H1 (cell line): Measurements from ENCODE around the gene CSKMT. TPM values are rescaled to one million over a fixed set of nuclear protein-coding genes. Genes with fewer than 3 reads are reported as not detected.
A peak's percentile ranks its signal among the peaks of the same experiment; 100 is the strongest.

Experiments used
- CTCF ChIA-PET: fragments of 300-600 bp; sonication (Branson Sonifier 250); formaldehyde crosslinking; loops from one replicate; lab custom pipeline; 2021; ENCODE audit not compliant: partially characterized antibody; lab: Charles Lee
- POLR2A ChIA-PET: fragments of 300-600 bp; sonication (Branson Sonifier 250); formaldehyde crosslinking; loops from one replicate; lab custom pipeline; 2021; ENCODE audit warnings: inconsistent platforms; ENCODE audit not compliant: partially characterized antibody; lab: Charles Lee
- DNase-seq, 2 experiments: peaks; one replicate each; pipeline versions ENCODE4 v3.0.0 to v3.0.0-alpha.2; 2010 to 2022; ENCODE audit warnings: low spot score in 2 of 2, low read depth in 1 of 2, mixed read lengths in 1 of 2
- FAIRE-seq: peaks from 2 replicates; lab custom pipeline; 2011; peaks lifted over from hg19 to GRCh38; lab: Jason Lieb, UNC
- H2AFZ ChIP-seq: 2 replicates; pipeline ENCODE4 v1.8.1; 2012; ENCODE audit warnings: low read length, inconsistent platforms
- H2AK5ac ChIP-seq: 2 replicates; pipeline ENCODE4 v1.6.1; 2013; ENCODE audit warnings: low read depth, low read length
- H2BK120ac ChIP-seq: replicated peaks from 2 replicates; pipeline ENCODE3; 2013; ENCODE audit warnings: low read depth, low read length, inconsistent platforms
- H2BK12ac ChIP-seq: 2 replicates; pipeline ENCODE4 v1.6.1; 2013; ENCODE audit warnings: low read depth, low read length
- H2BK15ac ChIP-seq: 2 replicates; pipeline ENCODE4 v1.6.1; 2013; ENCODE audit warnings: low read length
- H2BK20ac ChIP-seq: 2 replicates; pipeline ENCODE4 v1.6.1; 2013; ENCODE audit warnings: low read length
- H2BK5ac ChIP-seq: 2 replicates; pipeline ENCODE4 v1.6.1; 2013; ENCODE audit warnings: low read depth, low read length
- H3K14ac ChIP-seq: 2 replicates; pipeline ENCODE4 v1.6.1; 2013; ENCODE audit warnings: inconsistent platforms; ENCODE audit not compliant: insufficient read length
- H3K18ac ChIP-seq: 2 replicates; pipeline ENCODE4 v1.6.1; 2013; ENCODE audit warnings: low read length; ENCODE audit errors: extremely low read depth
- H3K23ac ChIP-seq: 2 replicates; pipeline ENCODE4 v1.6.1; 2013; ENCODE audit warnings: inconsistent platforms; ENCODE audit not compliant: insufficient read length
- H3K23me2 ChIP-seq: 2 replicates; pipeline ENCODE4 v1.6.1; 2013; ENCODE audit warnings: low read depth, low read length
- H3K27ac ChIP-seq: 2 replicates; pipeline ENCODE4 v1.6.1; 2011; ENCODE audit warnings: low read depth, low read length, inconsistent platforms
- H3K27me3 ChIP-seq, 4 experiments: replicated peaks in 1 of 4; 1 replicate in 1 of 4; 2 replicates in 3 of 4; pipeline versions ENCODE4 v1.6.1 to v1.8.1; 2011 to 2013; ENCODE audit warnings: low read length in 3 of 4, mild to moderate bottlenecking in 3 of 4, inconsistent platforms in 2 of 4, mixed read lengths in 2 of 4, moderate library complexity in 1 of 4; ENCODE audit not compliant: control insufficient read depth in 3 of 4, insufficient read depth in 3 of 4; ENCODE audit errors: extremely low read depth in 1 of 4
- H3K36me3 ChIP-seq, 4 experiments: 2 replicates each; pipeline versions ENCODE4 v1.6.1 to v1.8.1; 2011 to 2013; ENCODE audit warnings: mild to moderate bottlenecking in 4 of 4, low read length in 3 of 4, moderate library complexity in 2 of 4, control low read depth in 1 of 4, inconsistent platforms in 1 of 4; ENCODE audit not compliant: insufficient read depth in 4 of 4, control insufficient read depth in 2 of 4
- H3K4ac ChIP-seq: replicated peaks from 2 replicates; pipeline ENCODE3; 2013; ENCODE audit warnings: low read length, low read depth, mixed read lengths, inconsistent platforms; ENCODE audit not compliant: insufficient read length
- H3K4me1 ChIP-seq, 4 experiments: replicated peaks in 1 of 4; 1 replicate in 1 of 4; 2 replicates in 3 of 4; pipeline versions ENCODE4 v1.6.1 to v1.8.1; 2011 to 2013; ENCODE audit warnings: low read length in 3 of 4, inconsistent platforms in 2 of 4, mixed read lengths in 1 of 4; ENCODE audit not compliant: insufficient read depth in 4 of 4, control insufficient read depth in 3 of 4
- H3K4me2 ChIP-seq, 2 experiments: 2 replicates each; pipeline versions ENCODE4 v1.6.1 to v1.8.1; 2011 to 2013; ENCODE audit warnings: low read depth in 2 of 2, low read length in 2 of 2, control low read depth in 1 of 2, inconsistent platforms in 1 of 2, mild to moderate bottlenecking in 1 of 2; ENCODE audit not compliant: insufficient read depth in 1 of 2
- H3K4me3 ChIP-seq, 4 experiments: fragments of 200-600, 300-600 bp in 1 of 4; sonication (generic), shearing (Covaris generic), sonication (Bioruptor Twin) in 1 of 4; 2 replicates each; pipeline versions ENCODE4 v1.5.1 to v1.8.1; 2011 to 2016; ENCODE audit warnings: low read length in 4 of 4, low read depth in 3 of 4, control low read depth in 2 of 4, inconsistent platforms in 2 of 4, mild to moderate bottlenecking in 2 of 4, mixed read lengths in 1 of 4, moderate library complexity in 1 of 4; ENCODE audit not compliant: insufficient read depth in 2 of 4; ENCODE audit errors: extremely low read depth in 1 of 4
- H3K56ac ChIP-seq: replicated peaks from 2 replicates; pipeline ENCODE3; 2013; ENCODE audit warnings: low read depth, mild to moderate bottlenecking, mixed read lengths, low read length, inconsistent platforms; ENCODE audit not compliant: insufficient read length
- H3K79me1 ChIP-seq: 2 replicates; pipeline ENCODE4 v1.6.1; 2013; ENCODE audit warnings: low read depth, low read length, control low read depth
- H3K79me2 ChIP-seq, 2 experiments: 2 replicates each; pipeline versions ENCODE4 v1.6.1 to v1.8.1; 2012 to 2013; ENCODE audit warnings: low read length in 2 of 2, mild to moderate bottlenecking in 2 of 2, inconsistent platforms in 1 of 2; ENCODE audit not compliant: insufficient read depth in 2 of 2, control insufficient read depth in 1 of 2
- H3K9ac ChIP-seq, 4 experiments: replicated peaks in 1 of 4; 1 replicate in 1 of 4; 2 replicates in 3 of 4; pipeline versions ENCODE4 v1.6.1 to v1.8.1; 2011 to 2013; ENCODE audit warnings: low read depth in 3 of 4, low read length in 3 of 4, control low read depth in 2 of 4, mild to moderate bottlenecking in 2 of 4, moderate library complexity in 2 of 4, inconsistent platforms in 1 of 4; ENCODE audit errors: extremely low read depth in 1 of 4
- H3K9me3 ChIP-seq, 2 experiments: 2 replicates each; pipeline versions ENCODE4 v1.6.1 to v1.8.1; 2012 to 2013; ENCODE audit warnings: mild to moderate bottlenecking in 2 of 2, moderate library complexity in 2 of 2, control low read depth in 1 of 2, inconsistent platforms in 1 of 2, low read depth in 1 of 2, low read length in 1 of 2, mixed read lengths in 1 of 2; ENCODE audit not compliant: insufficient read depth in 2 of 2
- H4K20me1 ChIP-seq, 2 experiments: replicated peaks in 1 of 2; 2 replicates each; pipeline versions ENCODE3 to v1.8.1; 2011 to 2013; ENCODE audit warnings: inconsistent platforms in 2 of 2, low read length in 2 of 2, mild to moderate bottlenecking in 1 of 2; ENCODE audit not compliant: insufficient read depth in 2 of 2, control insufficient read depth in 1 of 2
- H4K5ac ChIP-seq: 2 replicates; pipeline ENCODE4 v1.6.1; 2013; ENCODE audit warnings: low read length, low read depth, mixed read lengths, inconsistent platforms; ENCODE audit not compliant: insufficient read length
- H4K8ac ChIP-seq: 2 replicates; pipeline ENCODE4 v1.8.0; 2013; ENCODE audit warnings: mild to moderate bottlenecking, moderate library complexity, low read length, inconsistent platforms; ENCODE audit not compliant: insufficient read depth; ENCODE audit errors: extremely low read depth
- H4K91ac ChIP-seq: replicated peaks from 2 replicates; pipeline ENCODE3; 2013; ENCODE audit warnings: low read length, mixed read lengths, inconsistent platforms; ENCODE audit not compliant: insufficient read length
- CHD2 ChIP-seq: IDR thresholded peaks from 2 replicates; pipeline ENCODE4 v1.6.1; 2012; ENCODE audit warnings: low read length, improper control_type of control experiment
- EP300 ChIP-seq, 2 experiments: IDR thresholded peaks; 1 replicate in 1 of 2; 2 replicates in 1 of 2; pipeline ENCODE4 v1.6.1; 2011 to 2012; ENCODE audit warnings: low read depth in 2 of 2, low read length in 2 of 2, mild to moderate bottlenecking in 2 of 2, borderline replicate concordance in 1 of 2, inconsistent platforms in 1 of 2, moderate library complexity in 1 of 2
- KDM5A ChIP-seq: fragments of 200-600 bp; IDR thresholded peaks from 2 replicates; pipeline ENCODE4 v1.7.1; 2012; ENCODE audit warnings: mild to moderate bottlenecking, low read length, inconsistent platforms, mixed read lengths
- RAD21 ChIP-seq, 2 experiments: IDR thresholded peaks in 1 of 2; conservative IDR thresholded peaks in 1 of 2; 2 replicates each; pipeline ENCODE4 v1.6.1; 2011; ENCODE audit warnings: low read depth in 2 of 2, low read length in 2 of 2, improper control_type of control experiment in 1 of 2, inconsistent platforms in 1 of 2, mild to moderate bottlenecking in 1 of 2, moderate library complexity in 1 of 2
- WGBS, 2 experiments: shearing (Covaris generic) in 1 of 2; methylation state at CpG; one replicate each; pipeline versions ENCODE4 v1.1.6 to v1.1.7; 2013 to 2015; ENCODE audit warnings: low lambda C conversion rate in 2 of 2, mixed read lengths in 2 of 2, inconsistent platforms in 1 of 2, low coverage in 1 of 2, missing lambda C conversion rate in 1 of 2; ENCODE audit not compliant: insufficient replicate concordance in 2 of 2, insufficient coverage in 1 of 2, insufficient read length in 1 of 2; ENCODE audit errors: extremely low coverage in 1 of 2, missing lambda C conversion rate in 1 of 2; 5-methylcytosine and 5-hydroxymethylcytosine counted together
- polyA plus RNA-seq, 7 experiments: library from polyadenylated mRNA; depleted of rRNA in 3 of 7; stranded (reverse) in 5 of 7; unstranded in 2 of 7; fragments of >200 nt in 5 of 7; fragments of 200-250 nt in 2 of 7; gene quantifications; 1 replicate in 5 of 7; 2 replicates in 1 of 7; 4 replicates in 1 of 7; pipeline versions ENCODE4 v1.2.1 to v1.2.3, GENCODE V29; 2011 to 2013; ENCODE audit warnings: missing spikeins in 2 of 7, mixed read lengths in 2 of 7
- total RNA-seq: library from RNA; stranded (reverse); fragmentation: NEBNext Ultra II Directional; extraction: Animal tissue kit (Norgen Biotek cat#: 25700); gene quantifications from 2 replicates; pipeline ENCODE4 v1.2.1, GENCODE V29; 2021
- TF ChIP-seq, protein P1 (sequence below), 3 experiments: IDR thresholded peaks; 1 replicate in 2 of 3; 2 replicates in 1 of 3; pipeline versions ENCODE4 v1.5.1 to v1.6.1; 2011; ENCODE audit warnings: low read length in 3 of 3, mild to moderate bottlenecking in 3 of 3, inconsistent platforms in 2 of 3, low read depth in 1 of 3, moderate library complexity in 1 of 3; ENCODE audit not compliant: insufficient read depth in 1 of 3; ENCODE audit errors: control extremely low read depth in 1 of 3

The CSKMT gene
- total and polyA plus RNA-seq, 2 of the 8 experiments (the other 6 are each of a cell fraction or from before 2014, with no cell fraction given): 12.0 to 66.1 TPM

DNA sequence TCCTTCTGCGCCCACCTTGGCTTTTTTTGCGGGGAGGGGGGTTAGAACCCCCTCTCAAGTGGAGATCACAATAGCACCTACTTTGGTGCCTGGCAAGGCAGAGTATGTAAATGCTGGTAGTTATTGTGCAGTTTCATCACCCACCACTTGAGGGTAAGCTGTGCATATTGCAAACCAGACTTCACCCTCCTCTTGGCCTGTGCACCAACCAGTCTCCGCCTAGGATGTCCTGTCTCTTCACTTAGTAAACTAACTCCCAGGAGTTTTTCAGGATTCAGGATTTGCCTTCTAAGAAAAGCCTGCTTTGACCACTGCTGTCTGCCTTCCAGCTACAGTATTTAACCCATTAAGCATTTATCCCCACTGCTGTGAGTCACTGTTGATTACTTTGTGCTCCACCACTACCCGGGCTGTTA lies 15.7 kb downstream of the CSKMT start:
- Histone ChIP-seq H3K9ac (no peak overlapping the region), H3K4me3 (no peak overlapping the region), H4K8ac (peak overlapping the region; percentile 76; the same call in 1 of the 2 replicates), H2BK12ac (no peak overlapping the region), H3K4ac (no peak overlapping the region), H2BK5ac (no peak overlapping the region), H4K91ac (no peak overlapping the region), H3K23me2 (peaks cover 3% of the 10 kb centered on the region; the same call in 1 of the 2 replicates), H3K4me1 (peaks cover 2 to 8% (median 4%) of the 10 kb centered on the region in 4 experiments; a peak in 4 of 7 replicates), H4K5ac (no peak overlapping the region), H2BK20ac (no peak overlapping the region), H3K79me2 (peaks cover 0 to 14% of the 10 kb centered on the region in 2 experiments; a peak in 2 of 4 replicates), H3K36me3 (peaks cover 5 to 17% (median 7%) of the 10 kb centered on the region in 4 experiments; a peak in 5 of 8 replicates), H2AFZ (no peak overlapping the region), H3K18ac (no peak overlapping the region), H3K14ac (no peak overlapping the region), H2BK120ac (no peak overlapping the region), H2AK5ac (no peak overlapping the region), H3K27me3 (no peaks in the 10 kb centered on the region), H4K20me1 (peaks cover 0 to 1% of the 10 kb centered on the region in 2 experiments), H3K4me2 (no peak overlapping the region), H3K79me1 (peaks cover 2% of the 10 kb centered on the region), H3K27ac (no peak overlapping the region), H3K56ac (no peak overlapping the region), H3K23ac (no peak overlapping the region), H2BK15ac (no peak overlapping the region), H3K9me3 (no peaks in the 10 kb centered on the region)
- no peak for FAIRE-seq
- TF ChIP-seq RAD21 (IDR thresholded peaks at IDR 0.05 in 1 of 2, conservative IDR thresholded peaks at IDR 0.05 in 1 of 2; ENCODE audit: low read depth in 2 of 2, low read length in 2 of 2): peak; percentile 27 to 33; a peak in 2 of 4 replicates
- TF ChIP-seq, protein P1, sequence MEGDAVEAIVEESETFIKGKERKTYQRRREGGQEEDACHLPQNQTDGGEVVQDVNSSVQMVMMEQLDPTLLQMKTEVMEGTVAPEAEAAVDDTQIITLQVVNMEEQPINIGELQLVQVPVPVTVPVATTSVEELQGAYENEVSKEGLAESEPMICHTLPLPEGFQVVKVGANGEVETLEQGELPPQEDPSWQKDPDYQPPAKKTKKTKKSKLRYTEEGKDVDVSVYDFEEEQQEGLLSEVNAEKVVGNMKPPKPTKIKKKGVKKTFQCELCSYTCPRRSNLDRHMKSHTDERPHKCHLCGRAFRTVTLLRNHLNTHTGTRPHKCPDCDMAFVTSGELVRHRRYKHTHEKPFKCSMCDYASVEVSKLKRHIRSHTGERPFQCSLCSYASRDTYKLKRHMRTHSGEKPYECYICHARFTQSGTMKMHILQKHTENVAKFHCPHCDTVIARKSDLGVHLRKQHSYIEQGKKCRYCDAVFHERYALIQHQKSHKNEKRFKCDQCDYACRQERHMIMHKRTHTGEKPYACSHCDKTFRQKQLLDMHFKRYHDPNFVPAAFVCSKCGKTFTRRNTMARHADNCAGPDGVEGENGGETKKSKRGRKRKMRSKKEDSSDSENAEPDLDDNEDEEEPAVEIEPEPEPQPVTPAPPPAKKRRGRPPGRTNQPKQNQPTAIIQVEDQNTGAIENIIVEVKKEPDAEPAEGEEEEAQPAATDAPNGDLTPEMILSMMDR (IDR thresholded peaks at IDR 0.05; ENCODE audit: control extremely low read depth in 1 of 3, insufficient read depth in 1 of 3, low read depth in 1 of 3, low read length in 3 of 3): peak in 1 of 3 experiments; percentile 45; a peak in 2 of 4 replicates
- no peak for TF ChIP-seq CHD2
- no peak for TF ChIP-seq KDM5A
- TF ChIP-seq EP300 (IDR thresholded peaks at IDR 0.05; ENCODE audit: borderline replicate concordance in 1 of 2, low read depth in 2 of 2, low read length in 2 of 2): no peak
- POLR2A ChIA-PET: interaction anchor here (0.6 to 61.4 kb wide), 13 partner anchors 11 to 200 kb away, joined by 3 to 2041 read pairs (median 5); partner anchors contain the start of genes BSCL2, C11orf98, CSKMT and EEF1G
- 88% methylated on average over 4 of the region's 4 CpGs; no CpG with 5 or more reads in 1 of the 2 experiments for WGBS, 2 experiments
- CTCF ChIA-PET: interaction anchor here (0.6 to 8.2 kb wide), 18 partner anchors 9 to 1987 kb away, joined by 3 to 114 read pairs (median 5); partner anchors contain the start of genes BSCL2, C11orf98, GNG3 and LBHD1
- DNase-seq: no peak
